GM19324 (cell line): ENCODE measurements around the gene DBNL.

Experiments
- ATAC-seq: cut with Tn5 transposase; IDR thresholded peaks from one replicate; pipeline ENCODE4 v1.9.1; 2021; ENCODE audit warnings: mild to moderate bottlenecking, moderate library complexity; ENCODE audit not compliant: unreplicated experiment, low FRiP score

DBNL gene

GRCh38 chr7:44060948-44061644 is 16.6 kb downstream of the DBNL start:
- ATAC-seq = no peak

GRCh38 chr7:44061645-44062179 is 17.2 kb downstream of the DBNL start:
- no peak for ATAC-seq

GRCh38 chr7:44062180-44062902 is 17.8 kb downstream of the DBNL start:
- no peak for ATAC-seq

- ATAC-seq = no peak
Observed at GRCh38 chr7:44062903-44063295, 18.4 kb downstream of the DBNL start.

- no peak for ATAC-seq
Observed at GRCh38 chr7:44063547-44063893, 19.0 kb downstream of the DBNL start.

- ATAC-seq = no peak
Observed at GRCh38 chr7:44063894-44064651, 19.6 kb downstream of the DBNL start.

- no peak for ATAC-seq
Observed at GRCh38 chr7:44064791-44065430, 20.4 kb downstream of the DBNL start.

GRCh38 chr7:44065431-44066110 is 21.1 kb downstream of the DBNL start, which contains the start of gene PGAM2:
Gene PGAM2, minus strand, starts transcription at chr7:44065567. Its CDS starts 38 bp downstream, at chr7:44065529.
- no peak for ATAC-seq

- ATAC-seq = no peak
Observed at GRCh38 chr7:44066111-44066460, 21.6 kb downstream of the DBNL start.

- ATAC-seq = no peak
Observed at GRCh38 chr7:44066494-44067063, 22.1 kb downstream of the DBNL start.

- no peak for ATAC-seq
Observed at GRCh38 chr7:44067064-44067951, 22.8 kb downstream of the DBNL start.

GRCh38 chr7:44068054-44068453 is 23.6 kb downstream of the DBNL start:
- no peak for ATAC-seq

GRCh38 chr7:44071726-44072363 is 27.3 kb downstream of the DBNL start:
- no peak for ATAC-seq

GRCh38 chr7:44072364-44073231 is 28.1 kb downstream of the DBNL start:
- no peak for ATAC-seq

GRCh38 chr7:44073664-44074348 is 29.3 kb downstream of the DBNL start:
- no peak for ATAC-seq

GRCh38 chr7:44074349-44074695 is 29.8 kb downstream of the DBNL start:
- no peak for ATAC-seq
